OCI-LY1 (cell line): ENCODE data around the gene TCF4.

Source experiments
- H2AFZ ChIP-seq: fragments of 200-600 bp; sonication (generic), shearing (Covaris generic); 2 replicates; pipeline ENCODE4 v1.6.0; 2014; ENCODE audit warnings: antibody characterized with exemption, mild to moderate bottlenecking, low read length
- H3F3A ChIP-seq: fragments of 200-600 bp; sonication (generic), shearing (Covaris generic); 2 replicates; pipeline ENCODE4 v1.6.0; 2014; ENCODE audit warnings: mild to moderate bottlenecking, antibody characterized with exemption, low read length, moderate library complexity; ENCODE audit not compliant: insufficient read depth
- H3K27ac ChIP-seq: fragments of 200-600 bp; sonication (generic); 2 replicates; pipeline ENCODE4 v1.5.1; 2014; ENCODE audit warnings: low read length, mixed run types, mild to moderate bottlenecking, low read depth; ENCODE audit not compliant: poor library complexity, severe bottlenecking
- H3K27me3 ChIP-seq: fragments of 200-600 bp; sonication (generic); 2 replicates; pipeline ENCODE4 v1.6.0; 2014; ENCODE audit warnings: antibody characterized with exemption, mild to moderate bottlenecking, low read length, moderate library complexity; ENCODE audit not compliant: insufficient read depth
- H3K36me3 ChIP-seq: fragments of 200-600 bp; sonication (generic); 2 replicates; pipeline ENCODE4 v1.6.1; 2014; ENCODE audit warnings: mild to moderate bottlenecking, antibody characterized with exemption, low read length, moderate library complexity, mixed read lengths; ENCODE audit not compliant: insufficient read depth
- H3K4me1 ChIP-seq: fragments of 200-600 bp; sonication (generic); 2 replicates; pipeline ENCODE4 v1.5.1; 2014; ENCODE audit warnings: mild to moderate bottlenecking, low read length, moderate library complexity; ENCODE audit not compliant: insufficient read depth, severe bottlenecking
- H3K4me2 ChIP-seq: fragments of 200-600 bp; sonication (generic), shearing (Covaris generic); 2 replicates; pipeline ENCODE4 v1.6.1; 2014; ENCODE audit warnings: low read length
- H3K4me3 ChIP-seq: fragments of 200-600 bp; sonication (generic); 2 replicates; pipeline ENCODE4 v1.5.1; 2014; ENCODE audit warnings: low read length, low read depth, mild to moderate bottlenecking, mixed read lengths; ENCODE audit not compliant: poor library complexity, severe bottlenecking
- H3K79me2 ChIP-seq: fragments of 200-600 bp; shearing (Covaris generic); 2 replicates; pipeline ENCODE4 v1.6.1; 2016; ENCODE audit warnings: mixed run types, low read length, mixed read lengths; ENCODE audit not compliant: insufficient read depth
- H3K9ac ChIP-seq: fragments of 200-600 bp; sonication (generic), shearing (Covaris generic); 2 replicates; pipeline ENCODE4 v1.6.1; 2014; ENCODE audit warnings: mild to moderate bottlenecking, low read length, mixed read lengths
- H3K9me2 ChIP-seq: fragments of 200-600 bp; sonication (generic), shearing (Covaris generic); 2 replicates; pipeline ENCODE4 v1.6.1; 2014; ENCODE audit warnings: low read depth, mild to moderate bottlenecking, low read length, mixed read lengths
- H3K9me3 ChIP-seq: fragments of 200-600 bp; shearing (Covaris generic); 2 replicates; pipeline ENCODE4 v1.6.1; 2014; ENCODE audit warnings: low read length, mixed read lengths
- H4K20me1 ChIP-seq: fragments of 200-600 bp; sonication (generic), shearing (Covaris generic); 2 replicates; pipeline ENCODE4 v1.6.0; 2016; ENCODE audit warnings: mild to moderate bottlenecking, low read length; ENCODE audit not compliant: insufficient read depth
- EZH2 ChIP-seq: fragments of 200-600 bp; sonication (generic), shearing (Covaris generic); IDR thresholded peaks from 2 replicates; pipeline ENCODE4 v1.8.0; 2017; ENCODE audit warnings: borderline replicate concordance, mixed run types, mild to moderate bottlenecking, antibody characterized with exemption, low read length, moderate library complexity, mixed read lengths
- TF ChIP-seq, protein P1 (sequence below): fragments of 200-600 bp; sonication (generic), shearing (Covaris generic); IDR thresholded peaks from 2 replicates; pipeline ENCODE4 v1.5.1; 2017; ENCODE audit warnings: mild to moderate bottlenecking, antibody characterized with exemption, low read length, moderate library complexity, mixed read lengths

TCF4 gene

DNA sequence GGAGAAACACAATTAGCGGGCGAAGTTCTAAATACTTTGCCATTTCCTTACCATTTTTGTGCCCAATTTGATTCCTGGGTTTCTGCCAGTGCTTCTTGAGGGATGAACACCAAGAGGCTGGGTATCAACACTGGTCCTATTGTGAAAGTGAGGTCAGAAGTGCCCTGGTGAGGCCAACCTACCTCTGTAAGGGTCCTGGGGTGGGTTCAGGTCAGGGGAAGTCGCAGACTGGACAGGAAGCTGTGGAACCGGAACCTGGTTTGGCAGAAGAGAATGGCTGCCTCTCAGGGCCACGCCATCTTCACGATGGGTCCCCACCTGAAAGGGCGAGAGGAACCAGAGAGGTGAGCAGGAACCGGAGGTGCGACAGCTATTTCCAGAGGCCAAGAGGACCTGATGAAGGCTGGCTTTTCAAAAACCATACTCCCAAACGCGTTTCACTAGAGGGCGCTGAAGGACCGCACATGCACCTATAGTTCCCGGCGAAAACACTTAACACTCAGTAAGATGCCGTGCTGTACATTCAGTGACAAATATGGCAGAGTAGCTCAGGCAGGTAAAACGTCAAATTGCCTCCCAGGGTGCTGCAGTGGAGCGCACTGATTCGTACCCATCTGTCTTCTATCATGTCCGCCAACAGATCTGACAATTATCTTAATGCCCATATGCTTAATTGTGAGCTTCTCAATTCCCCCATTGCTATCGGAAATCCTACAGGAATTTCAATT lies 353.5 kb downstream of the TCF4 start:
- Histone ChIP-seq H3K4me3 (no peak overlapping the region), H3K9me2 (no peaks in the 10 kb centered on the region), H3K9me3 (no peaks in the 10 kb centered on the region), H3K36me3 (peaks cover 82% of the 10 kb centered on the region), H3K4me2 (no peak overlapping the region), H3K9ac (no peak overlapping the region), H2AFZ (no peak overlapping the region), H3F3A (no peaks in the 10 kb centered on the region), H3K4me1 (peaks cover 18% of the 10 kb centered on the region), H3K27me3 (no peaks in the 10 kb centered on the region), H3K79me2 (no peaks in the 10 kb centered on the region), H3K27ac (no peak overlapping the region), H4K20me1 (no peaks in the 10 kb centered on the region)
- TF ChIP-seq EZH2, result no peak
- TF ChIP-seq, protein P1, sequence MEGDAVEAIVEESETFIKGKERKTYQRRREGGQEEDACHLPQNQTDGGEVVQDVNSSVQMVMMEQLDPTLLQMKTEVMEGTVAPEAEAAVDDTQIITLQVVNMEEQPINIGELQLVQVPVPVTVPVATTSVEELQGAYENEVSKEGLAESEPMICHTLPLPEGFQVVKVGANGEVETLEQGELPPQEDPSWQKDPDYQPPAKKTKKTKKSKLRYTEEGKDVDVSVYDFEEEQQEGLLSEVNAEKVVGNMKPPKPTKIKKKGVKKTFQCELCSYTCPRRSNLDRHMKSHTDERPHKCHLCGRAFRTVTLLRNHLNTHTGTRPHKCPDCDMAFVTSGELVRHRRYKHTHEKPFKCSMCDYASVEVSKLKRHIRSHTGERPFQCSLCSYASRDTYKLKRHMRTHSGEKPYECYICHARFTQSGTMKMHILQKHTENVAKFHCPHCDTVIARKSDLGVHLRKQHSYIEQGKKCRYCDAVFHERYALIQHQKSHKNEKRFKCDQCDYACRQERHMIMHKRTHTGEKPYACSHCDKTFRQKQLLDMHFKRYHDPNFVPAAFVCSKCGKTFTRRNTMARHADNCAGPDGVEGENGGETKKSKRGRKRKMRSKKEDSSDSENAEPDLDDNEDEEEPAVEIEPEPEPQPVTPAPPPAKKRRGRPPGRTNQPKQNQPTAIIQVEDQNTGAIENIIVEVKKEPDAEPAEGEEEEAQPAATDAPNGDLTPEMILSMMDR, result peak; percentile 84

DNA sequence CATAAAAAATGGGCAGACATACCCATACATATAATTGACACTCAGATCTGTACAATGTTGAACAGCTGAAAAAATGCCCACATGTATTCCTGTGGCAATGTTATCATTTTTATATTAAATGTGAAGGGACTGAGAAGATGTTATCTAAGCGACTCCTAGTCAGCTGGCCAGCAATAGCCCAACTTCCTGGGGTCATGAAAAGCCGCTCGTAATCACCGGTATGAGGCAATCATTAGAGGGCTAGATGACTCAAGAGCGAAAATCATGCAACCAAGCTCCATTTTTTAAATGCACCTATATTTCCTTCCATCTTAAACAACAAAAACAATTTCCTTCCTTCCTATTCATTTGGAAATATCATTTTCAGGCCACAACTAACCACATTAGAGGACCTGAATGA lies 354.1 kb downstream of the TCF4 start:
- Histone ChIP-seq H3K4me2 (no peak overlapping the region), H3F3A (no peaks in the 10 kb centered on the region), H3K4me3 (no peak overlapping the region), H2AFZ (no peak overlapping the region), H3K27ac (no peak overlapping the region), H3K36me3 (peaks cover 84% of the 10 kb centered on the region), H3K4me1 (peaks cover 18% of the 10 kb centered on the region), H3K9me3 (no peaks in the 10 kb centered on the region), H3K79me2 (no peaks in the 10 kb centered on the region), H4K20me1 (no peaks in the 10 kb centered on the region), H3K9me2 (no peaks in the 10 kb centered on the region), H3K9ac (no peak overlapping the region), H3K27me3 (no peaks in the 10 kb centered on the region)
- no peak for TF ChIP-seq EZH2
- TF ChIP-seq, protein P1, result no peak

DNA sequence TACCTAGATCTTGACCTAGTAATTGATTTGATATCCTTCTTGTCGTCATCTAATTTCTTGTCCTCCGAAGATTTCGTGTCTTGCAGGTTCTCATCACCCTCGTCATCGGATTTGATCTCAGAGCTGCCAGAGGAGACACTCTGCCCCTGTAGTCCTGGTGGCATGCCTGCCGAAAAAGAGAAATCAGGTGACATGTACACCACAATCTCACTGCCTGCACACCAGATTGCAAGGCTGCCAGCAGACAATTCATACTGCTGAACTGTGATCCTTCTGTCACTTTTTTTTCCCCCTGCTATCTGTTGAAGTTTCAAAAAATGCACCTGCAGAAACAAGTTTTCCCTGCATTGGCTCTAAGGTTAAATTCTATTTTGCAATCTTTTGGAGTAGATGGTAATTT lies 355.5 kb downstream of the TCF4 start:
- H3K9me3 ChIP-seq, result no peaks in the 10 kb centered on the region
- no peak overlapping the region for H3K4me2 ChIP-seq
- H3K36me3 ChIP-seq, result peaks cover 83% of the 10 kb centered on the region
- peaks cover 18% of the 10 kb centered on the region for H3K4me1 ChIP-seq
- no peaks in the 10 kb centered on the region for H4K20me1 ChIP-seq
- TF ChIP-seq, protein P1, result no peak
- TF ChIP-seq EZH2, result no peak
- H2AFZ ChIP-seq, result no peak overlapping the region
- H3K27me3 ChIP-seq, result no peaks in the 10 kb centered on the region
- H3K27ac ChIP-seq, result no peak overlapping the region
- no peaks in the 10 kb centered on the region for H3F3A ChIP-seq
- H3K9ac ChIP-seq, result no peak overlapping the region
- no peaks in the 10 kb centered on the region for H3K9me2 ChIP-seq
- no peaks in the 10 kb centered on the region for H3K79me2 ChIP-seq
- H3K4me3 ChIP-seq, result no peak overlapping the region
